GM18858 (cell line): Measurements from ENCODE around the gene TMEM17.
A peak's percentile ranks its signal among the peaks of the same experiment; 100 is the strongest.

ENCODE experiments used
- ATAC-seq: cut with Tn5 transposase; IDR thresholded peaks from one replicate; pipeline ENCODE4 v1.9.1; 2021; ENCODE audit not compliant: unreplicated experiment

TMEM17 gene

GRCh38 chr2:62458206-62458641 lies 47.8 kb downstream of the TMEM17 start:
- no peak for ATAC-seq

- no peak for ATAC-seq
Measured at GRCh38 chr2:62457556-62457955, 48.4 kb downstream of the TMEM17 start.

- peak; percentile 87 for ATAC-seq
Measured at GRCh38 chr2:62456721-62457539, 49.1 kb downstream of the TMEM17 start.

- no peak for ATAC-seq
Measured at GRCh38 chr2:62455957-62456692, 49.9 kb downstream of the TMEM17 start.

GRCh38 chr2:62453955-62454354 lies 52.0 kb downstream of the TMEM17 start:
- ATAC-seq: no peak

DNA sequence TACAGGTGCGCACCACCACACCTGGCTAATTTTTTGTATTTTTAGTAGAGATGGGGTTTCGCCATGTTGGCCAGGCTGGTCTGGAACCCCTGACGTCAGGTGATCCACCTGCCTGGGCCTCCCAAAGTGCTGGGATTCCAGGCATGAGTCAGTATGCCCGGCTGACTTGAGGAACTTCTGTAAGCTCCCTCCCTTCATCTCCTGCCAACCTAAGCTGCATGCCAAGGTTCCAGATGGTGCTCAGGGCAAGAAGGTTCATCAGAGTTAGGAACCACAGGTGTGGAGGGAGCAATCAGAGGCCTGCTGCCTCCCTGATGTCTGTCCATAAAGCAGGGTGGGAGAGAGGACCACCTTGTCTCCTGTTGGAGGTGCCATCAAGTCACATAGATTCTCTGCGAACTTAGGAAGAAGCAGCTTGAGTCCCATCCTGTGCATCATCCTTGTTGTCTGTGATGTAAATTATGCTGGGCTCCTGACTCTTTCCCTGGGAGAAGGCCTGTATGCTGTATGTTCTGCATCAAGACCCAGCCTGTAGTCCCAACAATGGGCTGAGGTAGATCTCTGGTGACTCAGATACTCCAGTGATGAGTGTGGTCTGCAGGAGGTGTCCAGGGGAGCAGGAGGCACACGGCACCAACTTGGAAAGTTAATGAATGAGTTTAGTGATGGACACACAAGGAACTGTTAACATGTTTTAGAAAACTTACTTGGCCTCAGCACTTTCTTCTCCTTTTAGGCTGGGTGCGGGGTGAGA lies 53.1 kb downstream of the TMEM17 start:
- no peak for ATAC-seq

DNA sequence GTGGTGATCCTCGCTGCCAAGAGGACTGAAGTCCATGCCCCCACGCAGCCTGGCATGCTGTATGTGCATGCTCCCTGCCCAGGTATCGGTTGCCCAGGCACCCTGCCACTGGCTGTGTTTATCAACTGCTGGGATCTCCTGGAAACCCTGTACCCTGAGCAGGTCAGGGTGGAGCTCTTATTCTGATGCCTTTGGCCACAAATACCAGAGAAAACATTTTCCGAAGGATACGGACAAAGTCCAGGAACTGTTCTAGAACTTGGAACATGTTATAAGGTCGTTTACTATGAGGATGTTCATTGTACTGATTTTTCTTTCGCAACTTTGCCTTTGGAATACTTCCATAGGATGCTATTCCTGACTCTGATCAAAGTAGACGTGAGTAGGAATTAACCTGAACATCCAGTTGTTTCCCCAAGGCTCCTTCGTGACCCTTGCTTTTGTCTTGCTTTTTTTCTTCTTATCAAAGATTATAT lies 55.2 kb downstream of the TMEM17 start:
- no peak for ATAC-seq
